Activated T-helper 1 cell treated with Interleukin-2 at 50 U/mL for 16 hours (primary cell): ENCODE data around the gene KRT76.

ENCODE experiments used
- DNase-seq: peaks from one replicate; pipeline ENCODE4 v3.0.0-alpha.2; 2020; ENCODE audit warnings: low read depth

Gene KRT76

GRCh38 chr12:52776913-52777395, at the start of gene KRT76:
TSS of gene KRT76 (minus strand) at chr12:52777345. CDS start at chr12:52777291, 54 bp downstream.
- DNase-seq, result no peak

- no peak for DNase-seq
These were observed 48.8 kb upstream of the KRT76 start for GRCh38 chr12:52825961-52826360.

GRCh38 chr12:52824741-52825410, 47.7 kb upstream of the KRT76 start:
- DNase-seq, result no peak

- DNase-seq, result no peak
These were observed 46.8 kb upstream of the KRT76 start for GRCh38 chr12:52823761-52824450.

GRCh38 chr12:52822771-52823510, 45.8 kb upstream of the KRT76 start:
- no peak for DNase-seq

- no peak for DNase-seq
These were observed 44.9 kb upstream of the KRT76 start for GRCh38 chr12:52821826-52822660.

- DNase-seq, result no peak
These were observed 44.1 kb upstream of the KRT76 start for GRCh38 chr12:52821071-52821730.

GRCh38 chr12:52820521-52820920, 43.4 kb upstream of the KRT76 start:
- no peak for DNase-seq

GRCh38 chr12:52819731-52820510, 42.8 kb upstream of the KRT76 start:
- no peak for DNase-seq

- no peak for DNase-seq
These were observed 41.8 kb upstream of the KRT76 start for GRCh38 chr12:52818887-52819420.

- no peak for DNase-seq
These were observed 41.2 kb upstream of the KRT76 start for GRCh38 chr12:52818388-52818787.

- DNase-seq, result no peak
These were observed 40.6 kb upstream of the KRT76 start for GRCh38 chr12:52817699-52818238.

- DNase-seq, result no peak
These were observed 40.0 kb upstream of the KRT76 start for GRCh38 chr12:52817003-52817698.

- no peak for DNase-seq
These were observed 38.8 kb upstream of the KRT76 start for GRCh38 chr12:52815676-52816588.

- DNase-seq, result no peak
These were observed 38.0 kb upstream of the KRT76 start for GRCh38 chr12:52815161-52815560.

- DNase-seq, result no peak
These were observed 37.6 kb upstream of the KRT76 start for GRCh38 chr12:52814710-52815155.

GRCh38 chr12:52813885-52814709, 37.0 kb upstream of the KRT76 start, which contains the start of gene KRT4:
TSS of gene KRT4 (minus strand) at chr12:52814116. CDS start at chr12:52814058, 58 bp downstream.
- DNase-seq, result no peak
